Hepatocyte (in vitro differentiated cells): ENCODE data around the gene HEXA. TPM values are rescaled to one million over a fixed set of nuclear protein-coding genes. Genes with fewer than 3 reads are reported as not detected.
A peak's percentile ranks its signal among the peaks of the same experiment; 100 is the strongest.

Experiments
- DNase-seq: peaks from one replicate; pipeline ENCODE4 v3.0.0-alpha.2; 2016; ENCODE audit warnings: low spot score
- H2AFZ ChIP-seq: fragments of 200-600 bp; sonication (generic); 2 replicates; pipeline ENCODE4 v1.6.0; 2016; ENCODE audit warnings: antibody characterized with exemption, mild to moderate bottlenecking
- H3K27ac ChIP-seq: fragments of 200-600 bp; sonication (generic); 2 replicates; pipeline ENCODE4 v1.5.1; 2016; ENCODE audit warnings: mild to moderate bottlenecking
- H3K27me3 ChIP-seq: fragments of 200-600 bp; sonication (generic); 2 replicates; pipeline ENCODE4 v1.6.1; 2016
- H3K36me3 ChIP-seq: fragments of 200-600 bp; sonication (generic); replicated peaks from 2 replicates; pipeline ENCODE4 v1.5.1; 2016; ENCODE audit warnings: low read depth; ENCODE audit not compliant: insufficient read depth
- H3K4me1 ChIP-seq: fragments of 200-600 bp; sonication (generic); 2 replicates; pipeline ENCODE4 v1.5.1; 2016; ENCODE audit warnings: mild to moderate bottlenecking, moderate library complexity; ENCODE audit not compliant: insufficient read depth
- H3K4me2 ChIP-seq: fragments of 200-600 bp; sonication (generic); 2 replicates; pipeline ENCODE4 v1.6.0; 2016
- H3K4me3 ChIP-seq: fragments of 200-600 bp; sonication (generic); 2 replicates; pipeline ENCODE4 v1.5.1; 2016; ENCODE audit warnings: mild to moderate bottlenecking
- H3K79me2 ChIP-seq: fragments of 200-600 bp; sonication (generic); 2 replicates; pipeline ENCODE4 v1.6.0; 2017; ENCODE audit warnings: mild to moderate bottlenecking
- H3K9me2 ChIP-seq: fragments of 200-600 bp; sonication (generic); replicated peaks from 2 replicates; pipeline ENCODE4 v1.6.0; 2017; ENCODE audit warnings: mild to moderate bottlenecking; ENCODE audit not compliant: insufficient read depth
- H3K9me3 ChIP-seq: fragments of 200-600 bp; sonication (generic); 2 replicates; pipeline ENCODE4 v1.5.1; 2016; ENCODE audit warnings: low read depth, mild to moderate bottlenecking
- H4K20me1 ChIP-seq: fragments of 200-600 bp; sonication (generic); 2 replicates; pipeline ENCODE4 v1.6.0; 2016; ENCODE audit warnings: mild to moderate bottlenecking; ENCODE audit not compliant: insufficient read depth, poor library complexity, severe bottlenecking
- CTCF ChIP-seq: fragments of 200-600 bp; sonication (generic); IDR thresholded peaks from 2 replicates; pipeline ENCODE4 v1.5.1; 2016; ENCODE audit warnings: antibody characterized with exemption, mild to moderate bottlenecking; ENCODE audit not compliant: poor library complexity
- EZH2 ChIP-seq: fragments of 200-600 bp; sonication (generic); IDR thresholded peaks from 2 replicates; pipeline ENCODE4 v1.6.1; 2016; ENCODE audit warnings: antibody characterized with exemption, mild to moderate bottlenecking, borderline replicate concordance
- EZH2phosphoT487 ChIP-seq: fragments of 200-600 bp; sonication (generic); IDR thresholded peaks from one replicate; pipeline ENCODE4 v1.6.1; 2018; ENCODE audit warnings: antibody characterized with exemption, mild to moderate bottlenecking, low read depth, moderate library complexity; ENCODE audit not compliant: unreplicated experiment, severe bottlenecking
- WGBS: methylation state at CpG from one replicate; pipeline ENCODE4 v1.1.6; 2016; ENCODE audit warnings: low lambda C conversion rate; ENCODE audit errors: missing lambda C conversion rate; 5-methylcytosine and 5-hydroxymethylcytosine counted together
- polyA plus RNA-seq: library from polyadenylated mRNA; unstranded; fragments of >200 nt; fragmentation: Nextera tagmentation; extraction: Ambion mirVana; gene quantifications from 2 replicates; pipeline ENCODE4 v1.2.1, GENCODE V29; 2016
- total RNA-seq: library from RNA; depleted of rRNA; stranded (reverse); fragments of >200 nt; gene quantifications from 2 replicates; pipeline ENCODE4 v1.2.3, GENCODE V29; 2014

HEXA gene
- total and polyA plus RNA-seq, 2 experiments from 2014 or later = 180 to 286 TPM

DNA sequence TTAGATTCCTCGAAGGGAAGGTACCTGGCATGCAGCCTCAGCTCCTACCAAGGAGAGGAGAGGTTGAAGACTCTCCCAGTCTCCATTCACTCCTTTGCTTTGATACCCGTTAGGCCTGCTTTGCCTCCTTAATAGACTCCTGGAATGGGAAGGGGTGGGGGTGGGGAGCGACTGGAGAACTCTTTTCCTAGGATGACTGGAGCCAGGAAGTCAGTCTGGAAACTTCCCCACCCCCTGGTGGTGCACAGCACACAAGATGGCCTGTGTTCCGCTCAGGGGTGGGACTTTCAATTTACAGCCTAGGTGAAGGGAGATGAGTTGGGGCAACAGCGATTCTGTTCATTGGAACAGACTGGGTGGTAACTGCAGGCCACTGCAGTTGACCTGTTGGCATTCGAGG is 34.5 kb downstream of the HEXA start:
- TF ChIP-seq EZH2phosphoT487 = no peak
- no peak for TF ChIP-seq EZH2
- peak; percentile 20 for TF ChIP-seq CTCF
- no peak overlapping the region for H3K4me3 ChIP-seq
- H3K36me3 ChIP-seq = no peaks in the 10 kb centered on the region
- no peaks in the 10 kb centered on the region for H3K9me3 ChIP-seq
- H3K4me1 ChIP-seq = no peaks in the 10 kb centered on the region
- 83% methylated on average over 5 of the region's 6 CpGs for WGBS
- H3K4me2 ChIP-seq = no peak overlapping the region
- H3K27me3 ChIP-seq = no peaks in the 10 kb centered on the region
- H4K20me1 ChIP-seq = no peaks in the 10 kb centered on the region
- no peak overlapping the region for H2AFZ ChIP-seq
- H3K9me2 ChIP-seq = no peaks in the 10 kb centered on the region
- H3K27ac ChIP-seq = no peak overlapping the region
- H3K79me2 ChIP-seq = no peaks in the 10 kb centered on the region
- peak; percentile 34 for DNase-seq

- H3K27ac ChIP-seq = peak overlapping the region; percentile 13
- H2AFZ ChIP-seq = no peak overlapping the region
- H3K4me3 ChIP-seq = no peak overlapping the region
- no peaks in the 10 kb centered on the region for H3K79me2 ChIP-seq
- WGBS = 94% methylated on average over 1 of the region's 1 CpG
- H3K36me3 ChIP-seq = no peaks in the 10 kb centered on the region
- H4K20me1 ChIP-seq = no peaks in the 10 kb centered on the region
- H3K27me3 ChIP-seq = no peaks in the 10 kb centered on the region
- no peaks in the 10 kb centered on the region for H3K9me3 ChIP-seq
- H3K4me2 ChIP-seq = no peak overlapping the region
- no peak for TF ChIP-seq EZH2phosphoT487
- TF ChIP-seq CTCF = no peak
- TF ChIP-seq EZH2 = no peak
- H3K4me1 ChIP-seq = no peaks in the 10 kb centered on the region
- H3K9me2 ChIP-seq = no peaks in the 10 kb centered on the region
- no peak for DNase-seq
Observed at GRCh38 chr15:72340366-72340765, 35.4 kb downstream of the HEXA start.

GRCh38 chr15:72339777-72340177 is 36.0 kb downstream of the HEXA start:
- DNase-seq = peak; percentile 68
- Histone ChIP-seq H3K9me2 (no peaks in the 10 kb centered on the region), H3K27me3 (no peaks in the 10 kb centered on the region), H2AFZ (no peak overlapping the region), H3K27ac (peak overlapping the region; percentile 56), H3K4me3 (no peak overlapping the region), H3K9me3 (no peaks in the 10 kb centered on the region), H3K4me1 (no peaks in the 10 kb centered on the region), H3K36me3 (no peaks in the 10 kb centered on the region), H3K79me2 (no peaks in the 10 kb centered on the region), H4K20me1 (no peaks in the 10 kb centered on the region), H3K4me2 (no peak overlapping the region)
- TF ChIP-seq CTCF (no peak), EZH2phosphoT487 (no peak), EZH2 (no peak)
- WGBS = 49% methylated on average over 3 of the region's 3 CpGs
